HEK293T (cell line): ENCODE results near the gene RNF150.

Source experiments
- ARNT ChIP-seq: fragments of 450-650 bp; IDR thresholded peaks from 2 replicates; pipeline ENCODE4 v1.6.1; 2017; ENCODE audit warnings: mild to moderate bottlenecking
- BHLHE40 ChIP-seq: fragments of 450-650 bp; IDR thresholded peaks from 2 replicates; pipeline ENCODE4 v1.6.1; 2016; ENCODE audit warnings: mild to moderate bottlenecking, moderate library complexity, borderline replicate concordance
- PKNOX1 ChIP-seq: fragments of 450-650 bp; IDR thresholded peaks from 2 replicates; pipeline ENCODE4 v1.6.1; 2016
- SP1 ChIP-seq: fragments of 450-650 bp; IDR thresholded peaks from 2 replicates; pipeline ENCODE4 v1.6.1; 2017
- SUZ12 ChIP-seq: fragments of 450-650 bp; IDR thresholded peaks from 2 replicates; pipeline ENCODE4 v1.6.1; 2016; ENCODE audit warnings: mild to moderate bottlenecking
- TARDBP ChIP-seq: fragments of 450-650 bp; IDR thresholded peaks from 2 replicates; pipeline ENCODE4 v1.6.1; 2016
- ZNF384 ChIP-seq: fragments of 450-650 bp; IDR thresholded peaks from 2 replicates; pipeline ENCODE4 v1.6.1; 2016

DNA sequence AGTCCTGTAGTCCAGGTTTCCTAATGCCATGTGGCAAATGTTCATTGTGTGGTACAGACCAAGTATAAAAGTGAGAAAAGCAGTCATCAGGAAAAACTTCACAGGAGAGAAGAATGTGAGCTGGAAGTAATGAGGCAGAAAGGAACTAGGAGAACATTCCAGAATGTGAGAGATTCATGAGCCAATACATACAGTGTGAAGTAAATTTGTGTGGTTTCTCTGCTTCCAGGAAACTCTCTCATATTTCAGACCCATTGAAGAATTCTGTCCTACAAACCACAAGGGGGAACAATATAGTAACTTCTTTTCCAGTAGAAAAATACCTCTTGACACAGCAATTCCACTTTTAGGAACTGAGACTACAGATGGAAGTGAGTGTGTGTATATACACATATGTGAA is 136.5 kb downstream of the RNF150 start:
- TF ChIP-seq BHLHE40: no peak
- TF ChIP-seq SUZ12: no peak
- no peak for TF ChIP-seq TARDBP
- TF ChIP-seq PKNOX1: no peak
- TF ChIP-seq SP1: no peak
- no peak for TF ChIP-seq ARNT
- no peak for TF ChIP-seq ZNF384
